GM10248 (cell line): ENCODE results near the gene LIMS2.

Experiments
- CTCF ChIA-PET: fragments of 300-600 bp; sonication (Branson Sonifier 250); formaldehyde crosslinking; extraction: SDS; loops from one replicate; lab custom pipeline; 2021; ENCODE audit warnings: antibody characterized with exemption; lab: Yijun Ruan, JAX
- POLR2A ChIA-PET: fragments of 350-650 bp; sonication (Branson Sonifier 250); formaldehyde crosslinking; extraction: SDS; loops from one replicate; lab custom pipeline; 2020; ENCODE audit warnings: antibody characterized with exemption; lab: Yijun Ruan, JAX
- DNase-seq: peaks from one replicate; pipeline ENCODE4 v3.0.0; 2012; ENCODE audit errors: extremely low spot score
- CTCF ChIP-seq: IDR thresholded peaks from 2 replicates; pipeline ENCODE4 v1.5.1; 2012; ENCODE audit warnings: mild to moderate bottlenecking, low read depth; ENCODE audit errors: extremely low read depth, missing control alignments, control extremely low read depth

The LIMS2 gene

GRCh38 chr2:127615511-127616166 lies 59.7 kb downstream of the LIMS2 start:
- TF ChIP-seq CTCF = no peak

GRCh38 chr2:127614731-127615130 lies 60.6 kb downstream of the LIMS2 start:
- ChIA-PET POLR2A (no interaction called here), CTCF (interaction anchor here (1.3 to 2.7 kb wide), 5 partner anchors 10 to 36 kb away, joined by 3 to 11 read pairs (median 5); no protein-coding TSS in a partner anchor)
- no peak for TF ChIP-seq CTCF
- DNase-seq = no peak

More at GRCh38 chr2:127615511-127616166, 59.7 kb downstream of the LIMS2 start:
- ChIA-PET CTCF (interaction anchor here (1.4 to 2.7 kb wide), 2 partner anchors 11 to 25 kb away, joined by 3 to 11 read pairs; no protein-coding TSS in a partner anchor), POLR2A (no interaction called here)
- DNase-seq = no peak

DNA sequence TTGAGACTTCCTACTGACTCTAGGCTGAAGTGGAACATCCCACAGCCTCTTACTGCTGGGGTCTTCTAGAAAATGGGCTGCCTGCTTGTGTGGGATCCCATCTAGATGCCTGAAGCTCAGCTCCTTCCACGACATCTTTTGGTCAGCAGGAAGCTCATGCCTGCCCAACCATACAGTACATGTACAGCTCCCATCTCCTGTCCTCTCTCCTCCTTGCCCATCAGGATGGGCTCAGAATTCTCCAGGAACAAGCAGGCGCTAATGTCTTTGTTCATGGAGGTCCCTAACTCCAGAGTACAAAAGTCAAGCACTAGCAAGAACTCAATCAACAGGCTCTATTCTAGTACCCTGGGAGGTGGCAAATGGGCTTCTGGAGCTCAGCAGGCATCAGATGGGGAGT lies 61.1 kb downstream of the LIMS2 start:
- no peak for DNase-seq
- ChIA-PET POLR2A (no interaction called here), CTCF (interaction anchor here (0.8 to 1.6 kb wide), 4 partner anchors 15 to 36 kb away, joined by 3 to 6 read pairs (median 4); no protein-coding TSS in a partner anchor)
- TF ChIP-seq CTCF = no peak

GRCh38 chr2:127612111-127612822 lies 63.1 kb downstream of the LIMS2 start:
- POLR2A ChIA-PET = no interaction called here

DNA sequence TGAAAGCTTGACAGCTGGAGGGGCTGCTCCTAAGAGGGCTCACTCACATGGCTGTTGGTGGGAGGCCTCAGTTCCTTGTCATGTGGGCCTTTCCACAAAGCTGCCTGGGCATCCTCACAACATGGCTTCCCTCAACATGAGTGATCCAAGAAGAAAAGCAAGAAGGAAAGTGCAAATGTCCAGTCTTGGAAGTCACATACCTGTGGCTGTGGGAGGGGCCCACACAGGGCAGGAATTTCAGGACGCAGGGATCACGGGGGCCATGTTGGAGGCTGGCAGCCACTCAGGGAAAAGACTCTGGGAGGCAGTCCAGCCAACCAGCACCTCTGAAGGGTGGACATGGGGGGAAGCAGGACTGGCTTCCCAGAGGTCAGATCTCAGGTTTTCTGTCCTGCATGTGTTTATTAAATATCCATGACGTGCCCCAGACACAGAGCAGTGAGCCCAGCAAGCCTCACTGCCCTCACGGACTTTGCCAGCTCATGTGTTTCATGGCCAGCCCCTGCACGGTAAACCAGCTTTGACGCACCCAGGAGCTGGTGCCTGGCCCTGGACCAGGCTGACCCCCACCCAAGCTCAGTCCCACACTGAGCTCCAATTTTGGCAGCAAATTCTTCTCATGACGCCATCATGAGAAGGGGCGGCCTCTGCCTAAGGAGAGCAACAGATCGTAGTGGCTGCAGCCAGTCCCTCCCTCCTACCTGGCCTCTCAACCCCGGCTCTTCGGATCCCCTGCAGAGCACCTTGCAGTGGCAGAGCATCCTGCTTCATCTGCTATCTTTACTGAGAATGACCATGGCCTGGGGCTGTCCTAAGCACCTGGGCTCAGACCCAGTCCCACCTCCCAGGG lies 64.0 kb downstream of the LIMS2 start:
- no peak for DNase-seq
- POLR2A ChIA-PET = no interaction called here
- TF ChIP-seq CTCF = no peak
- CTCF ChIA-PET = interaction anchor here (0.7 to 1.8 kb wide), 5 partner anchors 9 to 20 kb away, joined by 3 to 7 read pairs (median 5); no protein-coding TSS in a partner anchor

More at GRCh38 chr2:127612111-127612822, 63.1 kb downstream of the LIMS2 start:
- DNase-seq = no peak
- no peak for TF ChIP-seq CTCF
- CTCF ChIA-PET = interaction anchor here (0.8 to 1.8 kb wide), 3 partner anchors 10 to 21 kb away, joined by 3 to 6 read pairs (median 5); no protein-coding TSS in a partner anchor

DNA sequence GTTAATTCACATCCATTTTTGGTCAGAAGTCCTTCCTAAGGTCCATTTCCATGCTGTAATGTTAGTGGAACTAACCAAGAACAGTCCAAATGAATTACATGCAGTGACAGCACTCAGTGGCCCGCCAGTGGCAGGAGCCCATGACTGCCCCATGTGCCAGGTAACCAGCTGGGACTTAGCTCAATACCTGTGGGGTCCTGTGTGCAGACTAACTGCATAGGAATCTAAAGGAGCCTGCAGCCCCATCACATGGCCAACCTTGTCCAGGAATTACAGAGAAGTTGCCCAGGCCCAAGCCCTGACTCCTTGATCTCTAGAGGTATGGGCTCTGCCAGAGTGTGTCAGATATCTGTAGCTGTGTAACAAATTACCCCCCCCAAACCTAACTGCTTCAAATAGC lies 64.8 kb downstream of the LIMS2 start:
- DNase-seq = no peak
- CTCF ChIA-PET = interaction anchor here (0.7 to 1.7 kb wide), 4 partner anchors 17 to 24 kb away, joined by 3 to 7 read pairs (median 4); no protein-coding TSS in a partner anchor
- POLR2A ChIA-PET = no interaction called here
- no peak for TF ChIP-seq CTCF
